Pons (tissue), 1 donor: Measurements from ENCODE around the gene UBQLN3.
A peak's percentile ranks its signal among the peaks of the same experiment; 100 is the strongest.

Experiments
- DNase-seq: peaks from one replicate; pipeline ENCODE4 v3.0.0-alpha.2; 2016; ENCODE audit warnings: low spot score

UBQLN3 gene

GRCh38 chr11:5505363-5506048 is 4.3 kb downstream of the UBQLN3 start:
- DNase-seq: no peak

GRCh38 chr11:5504403-5504921 is 5.3 kb downstream of the UBQLN3 start:
- DNase-seq: no peak

GRCh38 chr11:5500393-5500801 is 9.4 kb downstream of the UBQLN3 start:
- DNase-seq: no peak

GRCh38 chr11:5499671-5500070 is 10.1 kb downstream of the UBQLN3 start:
- no peak for DNase-seq

- DNase-seq: no peak
Measured at GRCh38 chr11:5489576-5490357, 20.0 kb downstream of the UBQLN3 start.

GRCh38 chr11:5488798-5489399 is 20.9 kb downstream of the UBQLN3 start:
- no peak for DNase-seq

DNA sequence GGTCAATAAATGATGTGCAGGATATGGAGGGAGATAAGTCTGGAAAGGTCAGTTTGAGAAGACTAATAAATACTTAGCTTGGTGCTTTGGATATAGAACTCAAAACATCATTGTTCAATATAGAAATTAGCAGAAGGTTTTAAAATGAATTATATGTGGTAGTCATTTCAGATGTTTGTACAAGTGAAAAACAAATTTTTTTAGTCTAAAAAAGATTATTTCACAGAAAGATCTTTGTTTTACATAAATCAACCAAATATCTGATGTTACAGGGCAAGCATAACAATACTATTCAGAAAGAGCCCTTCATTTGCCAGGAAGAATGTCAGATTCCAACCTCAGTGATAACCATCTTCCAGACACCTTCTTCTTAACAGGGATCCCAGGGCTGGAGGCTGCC is 21.4 kb downstream of the UBQLN3 start, which contains the start of gene OR52D1:
Gene OR52D1 (plus strand): TSS at position 301 of the 400 bp plus-strand sequence. CDS start 22 bp downstream, at position 323.
- DNase-seq: no peak

DNA sequence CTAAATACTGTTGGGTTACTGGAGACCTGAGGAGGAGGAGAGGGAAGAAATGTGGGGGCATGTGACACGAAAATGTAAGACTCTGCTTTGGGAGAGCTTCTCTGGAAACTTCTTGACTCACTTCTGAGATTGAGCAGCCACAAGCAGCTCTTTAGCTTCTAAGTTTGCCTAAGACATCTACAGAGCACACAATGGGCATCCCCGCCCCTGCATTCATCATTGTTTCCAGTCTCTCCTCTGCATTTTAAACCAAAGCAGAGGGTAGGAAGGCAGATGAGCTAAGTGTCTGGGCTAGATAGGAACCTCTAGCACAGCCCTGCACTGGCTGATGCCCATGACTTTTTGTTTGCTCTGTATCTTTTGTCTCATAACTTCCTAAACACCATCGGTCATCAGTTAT is 23.3 kb downstream of the UBQLN3 start:
- no peak for DNase-seq

DNA sequence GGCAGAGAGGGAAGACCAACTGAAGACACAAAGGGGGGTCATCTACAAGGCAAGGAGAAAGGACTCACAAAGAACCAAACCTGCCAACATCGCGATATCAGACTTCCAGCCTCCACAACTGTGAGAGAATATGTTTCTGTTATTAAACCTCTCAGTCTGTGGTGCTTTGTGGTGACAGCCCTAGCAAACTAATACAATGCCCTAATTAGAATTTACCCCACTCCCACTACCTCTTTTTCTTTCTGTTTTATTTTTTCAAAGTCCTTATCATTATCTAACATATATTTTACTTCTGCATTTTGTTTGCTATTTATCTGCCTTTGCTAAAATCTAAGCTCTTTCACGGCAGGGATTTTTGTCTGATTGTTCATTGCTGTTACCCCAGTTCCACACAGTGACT is 23.8 kb downstream of the UBQLN3 start:
- DNase-seq: no peak

- DNase-seq: peak; percentile 57
Measured at GRCh38 chr11:5476186-5476819, 33.5 kb downstream of the UBQLN3 start.

DNA sequence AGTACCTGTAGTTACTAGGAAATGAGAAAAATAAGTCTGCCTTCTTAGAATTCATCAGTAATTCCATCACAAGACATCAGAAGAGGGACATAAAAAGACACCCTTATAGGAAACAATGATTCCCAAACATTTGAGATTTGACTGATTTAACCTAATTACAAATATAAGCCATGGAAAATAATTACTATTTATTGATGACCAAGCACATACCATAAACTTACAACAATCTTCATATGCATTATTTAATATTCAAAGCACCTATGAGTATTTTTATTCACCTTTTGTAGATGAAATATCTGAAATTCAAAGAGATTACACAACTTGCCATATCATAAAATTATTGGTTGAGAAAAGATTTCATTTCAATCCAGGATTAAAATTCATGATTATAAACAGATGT is 35.8 kb downstream of the UBQLN3 start:
- no peak for DNase-seq

- DNase-seq: no peak
Measured at GRCh38 chr11:5467527-5467926, 42.2 kb downstream of the UBQLN3 start.

GRCh38 chr11:5460983-5461621 is 48.7 kb downstream of the UBQLN3 start:
- DNase-seq: no peak
